H9 (cell line): ENCODE data around the gene DPP8. TPM values are rescaled to one million over a fixed set of nuclear protein-coding genes. Genes with fewer than 3 reads are reported as not detected.

Source experiments
- DNase-seq: peaks from one replicate; pipeline ENCODE4 v3.0.0-alpha.2; 2017
- H2AFZ ChIP-seq: one replicate; pipeline ENCODE4 v1.6.1; 2013; ENCODE audit warnings: mild to moderate bottlenecking, low read length, control low read depth, moderate library complexity
- H2AK5ac ChIP-seq: 2 replicates; pipeline ENCODE4 v1.6.1; 2013; ENCODE audit warnings: low read length, control low read depth, mixed read lengths; ENCODE audit not compliant: insufficient read length
- H2BK120ac ChIP-seq: one replicate; pipeline ENCODE4 v1.6.1; 2013; ENCODE audit warnings: low read depth, mild to moderate bottlenecking, low read length, control low read depth, inconsistent platforms; ENCODE audit not compliant: poor library complexity, severe bottlenecking
- H2BK12ac ChIP-seq: 2 replicates; pipeline ENCODE4 v1.6.1; 2013; ENCODE audit warnings: low read length, control low read depth, mixed read lengths, low read depth; ENCODE audit not compliant: insufficient read length
- H2BK15ac ChIP-seq: 2 replicates; pipeline ENCODE4 v1.6.1; 2013; ENCODE audit warnings: low read depth, low read length, control low read depth
- H2BK20ac ChIP-seq: one replicate; pipeline ENCODE4 v1.6.1; 2013; ENCODE audit warnings: low read depth, mild to moderate bottlenecking, low read length, control low read depth, inconsistent platforms; ENCODE audit not compliant: poor library complexity, severe bottlenecking
- H2BK5ac ChIP-seq: 2 replicates; pipeline ENCODE4 v1.6.1; 2013; ENCODE audit warnings: low read length, control low read depth, mixed read lengths; ENCODE audit not compliant: insufficient read length
- H3K14ac ChIP-seq: 2 replicates; pipeline ENCODE4 v1.6.1; 2013; ENCODE audit warnings: low read length, control low read depth; ENCODE audit not compliant: insufficient read depth
- H3K18ac ChIP-seq: 2 replicates; pipeline ENCODE4 v1.6.1; 2013; ENCODE audit warnings: low read depth, mild to moderate bottlenecking, mixed read lengths, low read length, control low read depth; ENCODE audit not compliant: insufficient read length
- H3K23ac ChIP-seq: 2 replicates; pipeline ENCODE4 v1.6.1; 2013; ENCODE audit warnings: low read length, control low read depth, mixed read lengths, low read depth; ENCODE audit not compliant: insufficient read length
- H3K23me2 ChIP-seq: 2 replicates; pipeline ENCODE4 v1.6.1; 2013; ENCODE audit warnings: low read depth, mild to moderate bottlenecking, mixed read lengths, low read length, control low read depth; ENCODE audit not compliant: insufficient read length, poor library complexity, severe bottlenecking
- H3K27ac ChIP-seq: 2 replicates; pipeline ENCODE4 v1.5.1; 2013; ENCODE audit warnings: low read length, control low read depth, mixed read lengths, low read depth; ENCODE audit not compliant: insufficient read length
- H3K27me3 ChIP-seq: 2 replicates; pipeline ENCODE4 v1.6.1; 2013; ENCODE audit warnings: low read length, control low read depth, inconsistent platforms; ENCODE audit not compliant: insufficient read depth
- H3K4ac ChIP-seq: 2 replicates; pipeline ENCODE4 v1.6.1; 2013; ENCODE audit warnings: low read depth, mild to moderate bottlenecking, control low read depth, inconsistent platforms, low read length, moderate library complexity
- H3K4me1 ChIP-seq: 2 replicates; pipeline ENCODE4 v1.6.1; 2013; ENCODE audit warnings: low read length, control low read depth, inconsistent platforms; ENCODE audit not compliant: insufficient read depth
- H3K4me2 ChIP-seq: 2 replicates; pipeline ENCODE4 v1.6.1; 2013; ENCODE audit warnings: low read length, control low read depth, mixed read lengths; ENCODE audit not compliant: insufficient read length, insufficient read depth
- H3K56ac ChIP-seq: 2 replicates; pipeline ENCODE4 v1.6.1; 2013; ENCODE audit warnings: low read depth, mild to moderate bottlenecking, mixed read lengths, low read length, control low read depth; ENCODE audit not compliant: insufficient read length
- H3K79me1 ChIP-seq: 2 replicates; pipeline ENCODE4 v1.6.1; 2013; ENCODE audit warnings: low read depth, mild to moderate bottlenecking, moderate library complexity, low read length, control low read depth, inconsistent platforms; ENCODE audit not compliant: insufficient read depth, poor library complexity, severe bottlenecking
- H3K79me2 ChIP-seq: 2 replicates; pipeline ENCODE4 v1.6.1; 2013; ENCODE audit warnings: low read length, control low read depth, inconsistent platforms; ENCODE audit not compliant: insufficient read depth
- H3K9ac ChIP-seq: 2 replicates; pipeline ENCODE4 v1.6.1; 2013; ENCODE audit warnings: low read length, control low read depth, mixed read lengths; ENCODE audit not compliant: insufficient read length; ENCODE audit errors: extremely low read depth
- H3K9me3 ChIP-seq: one replicate; pipeline ENCODE4 v1.6.1; 2013; ENCODE audit warnings: low read depth, low read length, inconsistent platforms; ENCODE audit not compliant: control insufficient read depth
- H3T11ph ChIP-seq: one replicate; pipeline ENCODE4 v1.6.1; 2013; ENCODE audit warnings: mild to moderate bottlenecking, low read length, control low read depth, inconsistent platforms
- H4K20me1 ChIP-seq: one replicate; pipeline ENCODE4 v1.6.1; 2013; ENCODE audit not compliant: control insufficient read depth, insufficient read length, insufficient read depth
- H4K5ac ChIP-seq: 2 replicates; pipeline ENCODE4 v1.6.1; 2013; ENCODE audit warnings: low read depth, mild to moderate bottlenecking, mixed read lengths, low read length, control low read depth; ENCODE audit not compliant: insufficient read length
- H4K8ac ChIP-seq: replicated peaks from 2 replicates; pipeline ENCODE4 v1.6.1; 2013; ENCODE audit warnings: low read length, control low read depth, mixed read lengths, low read depth; ENCODE audit not compliant: insufficient read length
- H4K91ac ChIP-seq: 2 replicates; pipeline ENCODE4 v1.6.1; 2013; ENCODE audit warnings: low read depth, mild to moderate bottlenecking, moderate library complexity, mixed read lengths, low read length, control low read depth; ENCODE audit not compliant: insufficient read length
- H3K27ac Mint-ChIP-seq, 3 experiments: 2 replicates in 2 of 3; 3 replicates in 1 of 3; pipeline ENCODE4 v1.8.0; 2020 to 2021; ENCODE audit warnings: mixed read lengths in 3 of 3, mild to moderate bottlenecking in 1 of 3, moderate library complexity in 1 of 3
- H3K27me3 Mint-ChIP-seq: 2 replicates; pipeline ENCODE4 v1.8.0; 2021; ENCODE audit warnings: low read depth, mild to moderate bottlenecking, moderate library complexity, mixed read lengths
- H3K36me3 Mint-ChIP-seq, 3 experiments: 2 replicates in 2 of 3; 3 replicates in 1 of 3; pipeline ENCODE4 v1.8.0; 2020 to 2021; ENCODE audit warnings: low read depth in 3 of 3, mixed read lengths in 3 of 3; ENCODE audit not compliant: insufficient read depth in 1 of 3
- H3K4me1 Mint-ChIP-seq, 2 experiments: 2 replicates each; pipeline ENCODE4 v1.8.0; 2020; ENCODE audit warnings: mixed read lengths in 2 of 2
- H3K4me3 Mint-ChIP-seq, 2 experiments: 2 replicates in 1 of 2; 3 replicates in 1 of 2; pipeline ENCODE4 v1.8.0; 2020 to 2021; ENCODE audit warnings: mild to moderate bottlenecking in 2 of 2, mixed read lengths in 2 of 2, moderate library complexity in 1 of 2
- H3K9me3 Mint-ChIP-seq, 2 experiments: 2 replicates in 1 of 2; 3 replicates in 1 of 2; pipeline ENCODE4 v1.8.0; 2020; ENCODE audit warnings: mild to moderate bottlenecking in 2 of 2, mixed read lengths in 2 of 2, moderate library complexity in 1 of 2
- WGBS: extraction: QIAGEN DNeasy Blood & Tissue Kit; methylation state at CpG from one replicate; pipeline ENCODE4 v1.1.7; 2013; ENCODE audit warnings: missing lambda C conversion rate, low lambda C conversion rate, mixed read lengths; ENCODE audit not compliant: insufficient read length; ENCODE audit errors: extremely low coverage; 5-methylcytosine and 5-hydroxymethylcytosine counted together
- total RNA-seq: library from RNA; stranded (reverse); gene quantifications from 2 replicates; pipeline ENCODE4 v1.2.1, GENCODE V29; 2021
- TF ChIP-seq, protein P1 (sequence below): fragments of 200-600 bp; sonication (generic); conservative IDR thresholded peaks from 3 replicates; pipeline ENCODE4 v1.8.0; 2021; ENCODE audit warnings: antibody characterized with exemption, mild to moderate bottlenecking

Gene DPP8
- total RNA-seq, 1 experiment from 2014 or later = 26.6 TPM

DNA sequence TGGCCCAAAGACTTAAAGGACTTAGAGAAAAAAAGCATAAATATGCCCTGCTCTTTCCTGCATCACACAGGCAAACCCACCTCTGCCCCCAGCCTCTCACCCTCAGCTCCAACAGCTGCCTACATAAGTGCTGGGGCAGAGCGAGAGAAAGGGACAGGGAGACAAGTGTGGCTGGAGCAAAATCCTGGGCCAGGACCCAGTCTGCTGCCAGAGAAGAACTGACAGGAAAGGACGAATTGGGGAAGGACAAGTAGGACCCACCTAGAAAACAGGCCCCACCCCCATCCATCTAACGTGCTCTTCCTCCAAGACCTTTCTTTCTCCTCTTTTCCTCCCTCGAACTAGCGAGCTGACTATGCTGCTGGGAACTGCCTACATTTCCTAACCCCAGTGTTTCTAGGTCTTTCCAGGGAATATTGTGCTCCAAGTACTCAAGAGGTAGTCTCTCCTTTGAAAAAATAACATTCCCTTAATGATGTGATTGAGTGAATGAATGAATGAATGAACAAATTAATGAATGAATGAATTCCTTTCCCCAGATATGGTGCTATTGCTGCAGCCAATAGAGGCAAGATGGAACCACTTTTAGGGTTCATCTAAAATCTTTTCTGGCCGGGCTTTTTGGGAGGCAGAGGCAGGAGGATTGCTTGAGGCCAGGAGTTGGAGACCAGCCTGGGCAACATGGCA, 113.2 kb downstream of the DPP8 start:
- Histone ChIP-seq H2BK15ac (no peak overlapping the region), H4K8ac (no peak overlapping the region), H3K27ac (no peak overlapping the region), H2AK5ac (no peak overlapping the region), H2BK120ac (no peak overlapping the region), H3K4me2 (no peak overlapping the region), H3K79me1 (no peaks in the 10 kb centered on the region), H4K91ac (no peak overlapping the region), H3K23ac (no peak overlapping the region), H3K56ac (no peak overlapping the region), H2AFZ (no peak overlapping the region), H2BK20ac (no peak overlapping the region), H4K5ac (no peak overlapping the region), H3K4ac (no peak overlapping the region), H3K9me3 (no peaks in the 10 kb centered on the region), H3K4me1 (peaks cover 3% of the 10 kb centered on the region; the same call in 1 of the 2 replicates), H2BK12ac (no peak overlapping the region), H3K23me2 (no peaks in the 10 kb centered on the region), H2BK5ac (no peak overlapping the region), H3K9ac (no peak overlapping the region), H3K18ac (no peak overlapping the region), H3K14ac (no peak overlapping the region), H3K79me2 (no peaks in the 10 kb centered on the region; the same call in 1 of the 2 replicates), H4K20me1 (no peaks in the 10 kb centered on the region), H3K27me3 (no peaks in the 10 kb centered on the region), H3T11ph (no peak overlapping the region)
- no peaks in the 10 kb centered on the region; a peak in 1 of 5 replicates for H3K9me3 Mint-ChIP-seq
- H3K27ac Mint-ChIP-seq = peak overlapping the region; percentile 59 to 84 (median 72); a peak in 3 of 7 replicates
- DNase-seq = peak; percentile 72
- no peak overlapping the region for H3K4me3 Mint-ChIP-seq
- peaks cover 12 to 16% (median 15%) of the 10 kb centered on the region in 3 experiments for H3K36me3 Mint-ChIP-seq
- TF ChIP-seq, protein P1, sequence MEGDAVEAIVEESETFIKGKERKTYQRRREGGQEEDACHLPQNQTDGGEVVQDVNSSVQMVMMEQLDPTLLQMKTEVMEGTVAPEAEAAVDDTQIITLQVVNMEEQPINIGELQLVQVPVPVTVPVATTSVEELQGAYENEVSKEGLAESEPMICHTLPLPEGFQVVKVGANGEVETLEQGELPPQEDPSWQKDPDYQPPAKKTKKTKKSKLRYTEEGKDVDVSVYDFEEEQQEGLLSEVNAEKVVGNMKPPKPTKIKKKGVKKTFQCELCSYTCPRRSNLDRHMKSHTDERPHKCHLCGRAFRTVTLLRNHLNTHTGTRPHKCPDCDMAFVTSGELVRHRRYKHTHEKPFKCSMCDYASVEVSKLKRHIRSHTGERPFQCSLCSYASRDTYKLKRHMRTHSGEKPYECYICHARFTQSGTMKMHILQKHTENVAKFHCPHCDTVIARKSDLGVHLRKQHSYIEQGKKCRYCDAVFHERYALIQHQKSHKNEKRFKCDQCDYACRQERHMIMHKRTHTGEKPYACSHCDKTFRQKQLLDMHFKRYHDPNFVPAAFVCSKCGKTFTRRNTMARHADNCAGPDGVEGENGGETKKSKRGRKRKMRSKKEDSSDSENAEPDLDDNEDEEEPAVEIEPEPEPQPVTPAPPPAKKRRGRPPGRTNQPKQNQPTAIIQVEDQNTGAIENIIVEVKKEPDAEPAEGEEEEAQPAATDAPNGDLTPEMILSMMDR = no peak
- H3K27me3 Mint-ChIP-seq = no peaks in the 10 kb centered on the region; the same call in 1 of the 2 replicates
- peaks cover 33 to 45% of the 10 kb centered on the region in 2 experiments for H3K4me1 Mint-ChIP-seq
- WGBS = no CpG with 5 or more reads among the region's 6 CpGs
